HCT116 (cell line): ENCODE data around the gene AHRR. TPM values are rescaled to one million over a fixed set of nuclear protein-coding genes. Genes with fewer than 3 reads are reported as not detected.

Source experiments
- ATAC-seq: fragments of 200-7000 bp; cut with Tn5 transposase; 2 replicates; pipeline ENCODE4 v1.9.1; 2020; ENCODE audit warnings: mild to moderate bottlenecking, moderate library complexity
- BruUV-seq: library from RNA; stranded (reverse); fragments of 400-500 nt; replicated peaks from 2 replicates; lab custom pipeline; 2021; lab: Mats Ljungman, UMichigan
- CTCF ChIA-PET: fragments of 300-600 bp; sonication (Branson Sonifier 250); formaldehyde crosslinking; loops from one replicate; lab custom pipeline; 2021; ENCODE audit warnings: antibody characterized with exemption; lab: Charles Lee
- POLR2A ChIA-PET: fragments of 300-600, 350-600 bp; sonication (Branson Sonifier 250); formaldehyde crosslinking; loops from one replicate; lab custom pipeline; 2021; ENCODE audit warnings: antibody characterized with exemption; lab: Charles Lee
- RAD21 ChIA-PET, 2 experiments: fragments of 300-600 bp; sonication (Branson Sonifier 250); formaldehyde crosslinking; loops; one replicate each; lab custom pipeline; 2023; ENCODE audit warnings: low total read pairs in 2 of 2; ENCODE audit not compliant: uncharacterized antibody in 2 of 2, unreplicated experiment in 2 of 2, low non-redundant PET in 1 of 2; lab: Charles Lee
- DNase-seq: peaks from one replicate; pipeline ENCODE4 v3.0.0-alpha.2; 2010; ENCODE audit warnings: low read depth, low spot score
- H2AFZ ChIP-seq: fragments of 200-600 bp; shearing (Covaris generic), sonication (generic); 2 replicates; pipeline ENCODE4 v1.6.1; 2017; ENCODE audit warnings: low read depth, mixed run types, mixed read lengths, antibody characterized with exemption, low read length; ENCODE audit not compliant: poor library complexity, severe bottlenecking
- H3K27ac ChIP-seq: 2 replicates; pipeline ENCODE4 v1.5.1; 2012; ENCODE audit warnings: low read depth, low read length
- H3K27me3 ChIP-seq: fragments of 200-600 bp; sonication (generic); 2 replicates; pipeline ENCODE4 v1.6.1; 2016; ENCODE audit warnings: mixed run types, low read length, mixed read lengths; ENCODE audit not compliant: insufficient read depth
- H3K36me3 ChIP-seq, 2 experiments: fragments of 200-500 bp in 1 of 2; fragments of 200-600 bp in 1 of 2; sonication (Bioruptor generic) in 1 of 2; sonication (generic) in 1 of 2; 2 replicates each; pipeline versions ENCODE4 v1.5.1 to v1.6.1; 2014 to 2016; ENCODE audit warnings: low read length in 2 of 2, inconsistent platforms in 1 of 2, mixed read lengths in 1 of 2, mixed run types in 1 of 2; ENCODE audit not compliant: insufficient read depth in 2 of 2, control insufficient read depth in 1 of 2
- H3K4me1 ChIP-seq, 2 experiments: fragments of 200-600 bp in 1 of 2; sonication (generic) in 1 of 2; 2 replicates each; pipeline versions ENCODE4 v1.5.1 to v1.6.1; 2012 to 2017; ENCODE audit warnings: low read length in 2 of 2, inconsistent platforms in 1 of 2, mild to moderate bottlenecking in 1 of 2, mixed read lengths in 1 of 2, mixed run types in 1 of 2, moderate library complexity in 1 of 2; ENCODE audit not compliant: insufficient read depth in 2 of 2, control insufficient read depth in 1 of 2
- H3K4me2 ChIP-seq: fragments of 200-600 bp; sonication (generic); 2 replicates; pipeline ENCODE4 v1.6.1; 2017; ENCODE audit warnings: mixed run types, low read length, mixed read lengths
- H3K4me3 ChIP-seq, 2 experiments: fragments of 200-600 bp in 1 of 2; sonication (generic) in 1 of 2; replicated peaks in 1 of 2; 2 replicates each; pipeline ENCODE4 v1.5.1; 2011 to 2016; ENCODE audit warnings: low read length in 2 of 2, control low read depth in 1 of 2, low read depth in 1 of 2, mild to moderate bottlenecking in 1 of 2, mixed read lengths in 1 of 2, mixed run types in 1 of 2
- H3K79me2 ChIP-seq: fragments of 200-600 bp; sonication (generic); 2 replicates; pipeline ENCODE4 v1.6.1; 2017; ENCODE audit warnings: mild to moderate bottlenecking, mixed run types, low read length, moderate library complexity, mixed read lengths; ENCODE audit not compliant: insufficient read depth
- H3K9ac ChIP-seq: fragments of 200-600 bp; sonication (generic); 2 replicates; pipeline ENCODE4 v1.6.1; 2016; ENCODE audit warnings: low read length, mixed read lengths
- H3K9me2 ChIP-seq: fragments of 200-600 bp; sonication (generic), shearing (Covaris generic); 2 replicates; pipeline ENCODE4 v1.6.1; 2017; ENCODE audit warnings: mixed run types, mild to moderate bottlenecking, moderate library complexity; ENCODE audit not compliant: insufficient read depth
- H3K9me3 ChIP-seq, 2 experiments: fragments of 200-500 bp in 1 of 2; fragments of 200-600 bp in 1 of 2; sonication (Bioruptor generic) in 1 of 2; sonication (generic) in 1 of 2; 2 replicates each; pipeline ENCODE4 v1.6.1; 2014 to 2017; ENCODE audit warnings: low read length in 2 of 2, mixed read lengths in 2 of 2, inconsistent platforms in 1 of 2, low read depth in 1 of 2, mild to moderate bottlenecking in 1 of 2, mixed run types in 1 of 2, moderate library complexity in 1 of 2; ENCODE audit not compliant: control insufficient read depth in 1 of 2, insufficient read depth in 1 of 2
- H4K20me1 ChIP-seq: fragments of 200-600 bp; sonication (generic), shearing (Covaris generic); 2 replicates; pipeline ENCODE4 v1.6.1; 2017; ENCODE audit warnings: mixed run types, mild to moderate bottlenecking, moderate library complexity; ENCODE audit not compliant: insufficient read depth
- ATF3 ChIP-seq: IDR thresholded peaks from 2 replicates; pipeline ENCODE4 v1.6.1; 2012
- CBX3 ChIP-seq: IDR thresholded peaks from 2 replicates; pipeline ENCODE4 v1.6.1; 2012; ENCODE audit warnings: low read depth
- CEBPB ChIP-seq: IDR thresholded peaks from 2 replicates; pipeline ENCODE4 v1.6.1; 2012; ENCODE audit warnings: low read depth
- EGR1 ChIP-seq: IDR thresholded peaks from 2 replicates; pipeline ENCODE4 v1.6.1; 2012; ENCODE audit warnings: low read depth
- ELF1 ChIP-seq: IDR thresholded peaks from 2 replicates; pipeline ENCODE4 v1.6.1; 2012; ENCODE audit warnings: low read depth, borderline replicate concordance
- EZH2 ChIP-seq: fragments of 200-600 bp; sonication (generic); IDR thresholded peaks from 2 replicates; pipeline ENCODE4 v1.6.1; 2017; ENCODE audit warnings: antibody characterized with exemption, mixed run types
- EZH2phosphoT487 ChIP-seq: fragments of 200-600 bp; IDR thresholded peaks from 2 replicates; pipeline ENCODE4 v1.6.1; 2018; ENCODE audit warnings: antibody characterized with exemption, borderline replicate concordance
- FOSL1 ChIP-seq: IDR thresholded peaks from 2 replicates; pipeline ENCODE4 v1.6.1; 2012; ENCODE audit warnings: low read depth
- JUND ChIP-seq: IDR thresholded peaks from 2 replicates; pipeline ENCODE4 v1.6.1; 2012
- POLR2A ChIP-seq: IDR thresholded peaks from 2 replicates; pipeline ENCODE4 v1.7.0; 2011; ENCODE audit warnings: borderline replicate concordance; ENCODE audit not compliant: insufficient read depth, insufficient read length; ENCODE audit errors: extremely low read depth
- POLR2AphosphoS5 ChIP-seq: IDR thresholded peaks from 2 replicates; pipeline ENCODE4 v1.6.1; 2011; ENCODE audit warnings: mild to moderate bottlenecking, low read depth, low read length, moderate library complexity
- RAD21 ChIP-seq: IDR thresholded peaks from 2 replicates; pipeline ENCODE4 v1.6.1; 2012; ENCODE audit warnings: low read depth, mild to moderate bottlenecking
- REST ChIP-seq: IDR thresholded peaks from 2 replicates; pipeline ENCODE4 v1.6.1; 2012; ENCODE audit warnings: low read depth
- SIN3A ChIP-seq: IDR thresholded peaks from 2 replicates; pipeline ENCODE4 v1.6.1; 2012; ENCODE audit warnings: low read depth
- SP1 ChIP-seq: IDR thresholded peaks from 2 replicates; pipeline ENCODE4 v1.6.1; 2012; ENCODE audit warnings: low read depth
- ZFX ChIP-seq: fragments of 450-650 bp; IDR thresholded peaks from 2 replicates; pipeline ENCODE4 v1.6.1; 2017
- ZNF274 ChIP-seq: fragments of 200-500 bp; sonication (Bioruptor generic); IDR thresholded peaks from 2 replicates; pipeline ENCODE4 v1.6.1; 2014; ENCODE audit warnings: mild to moderate bottlenecking, low read depth, low read length, inconsistent platforms
- intact Hi-C: fragments of 100-400 bp; cut with micrococcal nuclease; formaldehyde crosslinking; loops from 2 replicates; pipeline ENCODE4 v1.10.0; 2022
- total RNA-seq: library from RNA; stranded (reverse); gene quantifications from one replicate; pipeline ENCODE4 v1.2.1, GENCODE V29; 2021; ENCODE audit not compliant: unreplicated experiment

The AHRR gene
- total RNA-seq, 1 experiment from 2014 or later, result 12.7 TPM

GRCh38 chr5:375921-376798, 54.6 kb downstream of the AHRR start:
- TF ChIP-seq SIN3A (no peak), SP1 (no peak), ELF1 (no peak), RAD21 (no peak), ZNF274 (no peak), ZFX (no peak), CBX3 (no peak)
- Histone ChIP-seq H3K4me3 (no peak overlapping the region), H3K4me1 (peaks cover 16 to 72% of the 10 kb centered on the region in 2 experiments), H4K20me1 (no peaks in the 10 kb centered on the region), H3K27me3 (no peaks in the 10 kb centered on the region), H2AFZ (no peak overlapping the region), H3K9me3 (no peaks in the 10 kb centered on the region), H3K9ac (no peak overlapping the region), H3K9me2 (no peaks in the 10 kb centered on the region), H3K27ac (no peak overlapping the region), H3K79me2 (no peaks in the 10 kb centered on the region; the same call in 1 of the 2 replicates), H3K36me3 (no peaks in the 10 kb centered on the region), H3K4me2 (0 out of 2 replicates have a peak overlapping the region, but pooled peaks have one; percentile 3)
- CTCF ChIA-PET, result no interaction called here
- RAD21 ChIA-PET, result no interaction called here
- no peak for ATAC-seq
- no peak for DNase-seq
- no TSS peak for BruUV-seq
- POLR2A ChIA-PET, result no interaction called here
- intact Hi-C loops, result no loop called here

GRCh38 chr5:376799-377325, 55.3 kb downstream of the AHRR start:
- Histone ChIP-seq H3K27ac (no peak overlapping the region), H3K36me3 (no peaks in the 10 kb centered on the region), H3K4me3 (no peak overlapping the region), H2AFZ (no peak overlapping the region), H3K4me1 (peaks cover 16 to 66% of the 10 kb centered on the region in 2 experiments), H3K27me3 (no peaks in the 10 kb centered on the region), H3K4me2 (no peak overlapping the region), H3K9ac (no peak overlapping the region), H3K9me3 (no peaks in the 10 kb centered on the region), H4K20me1 (no peaks in the 10 kb centered on the region), H3K9me2 (no peaks in the 10 kb centered on the region), H3K79me2 (no peaks in the 10 kb centered on the region; the same call in 1 of the 2 replicates)
- DNase-seq (no peak), ATAC-seq (no peak)
- RAD21 ChIA-PET, result no interaction called here
- intact Hi-C loops, result no loop called here
- POLR2A ChIA-PET, result no interaction called here
- no TSS peak for BruUV-seq
- CTCF ChIA-PET, result no interaction called here
- TF ChIP-seq FOSL1 (no peak), CBX3 (no peak), POLR2A (no peak), JUND (no peak), SP1 (no peak), RAD21 (no peak), ATF3 (no peak), EZH2 (no peak), EGR1 (no peak), CEBPB (no peak), ZFX (no peak), REST (no peak), ZNF274 (no peak), EZH2phosphoT487 (no peak), POLR2AphosphoS5 (no peak), SIN3A (no peak)
